Upper lobe of left lung (tissue), 6 donors: Measurements from ENCODE around the gene TAC3. TPM values are rescaled to one million over a fixed set of nuclear protein-coding genes. Genes with fewer than 3 reads are reported as not detected.

Source experiments
- ATAC-seq, 2 donors: fragments of 200-7000 bp; cut with Tn5 transposase; one replicate each; pipeline ENCODE4 v1.9.1; 2022; ENCODE audit warnings: mild to moderate bottlenecking in 2 of 2, moderate library complexity in 2 of 2; ENCODE audit not compliant: low FRiP score in 2 of 2
- DNase-seq, 2 donors: peaks; one replicate each; pipeline ENCODE4 v3.0.0-alpha.2; 2019 to 2020
- H3K27ac ChIP-seq, 4 donors: fragments of 200-600 bp; sonication (generic); one replicate each; pipeline ENCODE4 v1.5.1; 2016 to 2019
- H3K27me3 ChIP-seq, 4 donors: fragments of 200-600 bp; sonication (generic); one replicate each; pipeline ENCODE4 v1.5.1; 2017 to 2019
- H3K36me3 ChIP-seq, 4 donors: fragments of 200-600 bp; sonication (generic); one replicate each; pipeline ENCODE4 v1.5.1; 2016 to 2019
- H3K4me1 ChIP-seq, 4 donors: fragments of 200-600 bp; sonication (generic); one replicate each; pipeline ENCODE4 v1.5.1; 2018 to 2019
- H3K4me3 ChIP-seq, 4 donors: fragments of 200-600 bp; sonication (generic); one replicate each; pipeline ENCODE4 v1.5.1; 2017 to 2019; ENCODE audit warnings: mild to moderate bottlenecking in 2 of 4, moderate library complexity in 1 of 4
- H3K9me3 ChIP-seq, 4 donors: fragments of 200-600 bp; sonication (generic); one replicate each; pipeline ENCODE4 v1.5.1; 2018 to 2019
- CTCF ChIP-seq, 6 experiments: fragments of 450-650 bp in 4 of 6; fragments of 200-600 bp in 2 of 6; sonication (generic) in 2 of 6; IDR thresholded peaks; one replicate each; pipeline ENCODE4 v1.5.1; 2016 to 2019; ENCODE audit warnings: antibody characterized with exemption in 6 of 6
- EP300 ChIP-seq, 4 donors: sonication (generic); formaldehyde crosslinking; IDR thresholded peaks; one replicate each; pipeline ENCODE4 v1.5.1; 2017; ENCODE audit warnings: antibody characterized with exemption in 4 of 4, control low read depth in 2 of 4
- POLR2A ChIP-seq, 4 donors: fragments of 450-650 bp; IDR thresholded peaks; one replicate each; pipeline ENCODE4 v1.5.1; 2016 to 2017; ENCODE audit warnings: antibody characterized with exemption in 4 of 4, mild to moderate bottlenecking in 2 of 4
- POLR2AphosphoS5 ChIP-seq, 2 donors: sonication (generic); formaldehyde crosslinking; IDR thresholded peaks; one replicate each; pipeline ENCODE4 v1.5.1; 2017; ENCODE audit warnings: antibody characterized with exemption in 2 of 2
- WGBS, 2 donors: methylation state at CpG; one replicate each; pipeline ENCODE4 v1.1.5; 2017 to 2018; 5-methylcytosine and 5-hydroxymethylcytosine counted together
- total RNA-seq, 6 donors: library from RNA; depleted of rRNA in 4 of 6; stranded (reverse); fragments of >200 nt in 4 of 6; gene quantifications; one replicate each; pipeline versions ENCODE4 v1.1.0 to v1.2.1, GENCODE V29; 2016 to 2021
- donor health status: DM: no; HTN: no; CAD: no; lungs with moderate emphysema.
- donor health status: DM: no; HTN: yes; CAD: no; lungs with severe emphysema.

TAC3 gene
- total RNA-seq, 6 donors from 2014 or later, result not detected

- no peaks in the 10 kb centered on the region for H3K36me3 ChIP-seq
- TF ChIP-seq CTCF (IDR thresholded peaks at IDR 0.05) (no peak), EP300 (IDR thresholded peaks at IDR 0.05) (no peak), POLR2AphosphoS5 (IDR thresholded peaks at IDR 0.05) (no peak), POLR2A (IDR thresholded peaks at IDR 0.05) (no peak)
- no peaks in the 10 kb centered on the region for H3K9me3 ChIP-seq
- H3K4me1 ChIP-seq, result peaks cover 0 to 11% (median 6%) of the 10 kb centered on the region in 4 donors
- no peak overlapping the region for H3K27ac ChIP-seq
- H3K4me3 ChIP-seq, result no peak overlapping the region
- no peak for ATAC-seq
- 76 to 96% methylated on average over 3 of the region's 3 CpGs for WGBS, 2 donors
- H3K27me3 ChIP-seq, result no peaks in the 10 kb centered on the region
- no peak for DNase-seq
Observed at GRCh38 chr12:57044889-57045288, 28.6 kb upstream of the TAC3 start.

GRCh38 chr12:57044468-57044867 lies 28.1 kb upstream of the TAC3 start:
- ATAC-seq (no peak), DNase-seq (no peak)
- Histone ChIP-seq H3K4me3 (no peak overlapping the region), H3K27me3 (no peaks in the 10 kb centered on the region), H3K27ac (no peak overlapping the region), H3K4me1 (peaks cover 0 to 11% (median 6%) of the 10 kb centered on the region in 4 donors), H3K9me3 (no peaks in the 10 kb centered on the region), H3K36me3 (no peaks in the 10 kb centered on the region)
- TF ChIP-seq POLR2AphosphoS5 (IDR thresholded peaks at IDR 0.05) (no peak), POLR2A (IDR thresholded peaks at IDR 0.05) (no peak), CTCF (IDR thresholded peaks at IDR 0.05) (no peak), EP300 (IDR thresholded peaks at IDR 0.05) (no peak)
- 87 to 92% methylated on average over 6 of the region's 6 CpGs for WGBS, 2 donors

- ATAC-seq (no peak), DNase-seq (no peak)
- TF ChIP-seq POLR2A (IDR thresholded peaks at IDR 0.05), result no peak
- TF ChIP-seq EP300 (IDR thresholded peaks at IDR 0.05), result no peak
- no peak for TF ChIP-seq POLR2AphosphoS5 (IDR thresholded peaks at IDR 0.05)
- TF ChIP-seq CTCF (IDR thresholded peaks at IDR 0.05), result no peak
- no peak overlapping the region for H3K27ac ChIP-seq
- no peak overlapping the region for H3K4me3 ChIP-seq
- 95 to 100% methylated on average over 2 of the region's 2 CpGs for WGBS, 2 donors
- peaks cover 0 to 8% (median 3%) of the 10 kb centered on the region in 4 donors for H3K4me1 ChIP-seq
- no peaks in the 10 kb centered on the region for H3K27me3 ChIP-seq
- H3K36me3 ChIP-seq, result no peaks in the 10 kb centered on the region
- H3K9me3 ChIP-seq, result no peaks in the 10 kb centered on the region
Observed at GRCh38 chr12:57042695-57043094, 26.4 kb upstream of the TAC3 start.

GRCh38 chr12:57040750-57041149 lies 24.4 kb upstream of the TAC3 start:
- no peaks in the 10 kb centered on the region for H3K9me3 ChIP-seq
- no peak for ATAC-seq
- 53 to 59% methylated on average over 2 of the region's 2 CpGs for WGBS, 2 donors

More at GRCh38 chr12:57040750-57041149, 24.4 kb upstream of the TAC3 start:
- Histone ChIP-seq H3K4me3 (no peak overlapping the region), H3K36me3 (no peaks in the 10 kb centered on the region), H3K4me1 (no peaks in the 10 kb centered on the region), H3K27me3 (no peaks in the 10 kb centered on the region), H3K27ac (no peak overlapping the region)
- TF ChIP-seq POLR2AphosphoS5 (IDR thresholded peaks at IDR 0.05), result no peak
- no peak for TF ChIP-seq POLR2A (IDR thresholded peaks at IDR 0.05)
- no peak for TF ChIP-seq CTCF (IDR thresholded peaks at IDR 0.05)
- no peak for TF ChIP-seq EP300 (IDR thresholded peaks at IDR 0.05)
- DNase-seq, result no peak
